GM19324 (cell line): ENCODE data around the gene GAGE12J.
A peak's percentile ranks its signal among the peaks of the same experiment; 100 is the strongest.
"Not testable (repeated sequence)": the region's sequence is repeated elsewhere in the genome, so short reads cannot be mapped to it uniquely, and the experiment has no call there.

Experiments
- ATAC-seq: cut with Tn5 transposase; IDR thresholded peaks from one replicate; pipeline ENCODE4 v1.9.1; 2021; ENCODE audit warnings: mild to moderate bottlenecking, moderate library complexity; ENCODE audit not compliant: unreplicated experiment, low FRiP score

The GAGE12J gene, protein sequence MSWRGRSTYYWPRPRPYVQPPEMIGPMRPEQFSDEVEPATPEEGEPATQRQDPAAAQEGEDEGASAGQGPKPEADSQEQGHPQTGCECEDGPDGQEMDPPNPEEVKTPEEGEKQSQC

DNA sequence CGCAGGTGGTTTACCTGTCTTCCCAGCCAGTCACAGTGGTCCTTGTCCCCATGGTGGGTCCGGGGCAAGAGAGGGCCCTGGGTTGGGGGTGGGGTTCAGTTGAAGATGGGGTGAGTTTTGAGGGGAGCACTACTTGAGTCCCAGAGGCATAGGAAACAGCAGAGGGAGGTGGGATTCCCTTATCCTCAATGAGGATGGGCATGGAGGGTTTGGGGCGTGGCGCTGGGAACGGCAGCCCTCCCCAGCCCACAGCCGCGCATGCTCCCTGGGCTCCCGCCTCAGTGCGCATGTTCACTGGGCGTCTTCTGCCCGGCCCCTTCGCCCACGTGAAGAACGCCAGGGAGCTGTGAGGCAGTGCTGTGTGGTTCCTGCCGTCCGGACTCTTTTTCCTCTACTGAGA lies at the start of gene GAGE12J:
TSS of gene GAGE12J (plus strand) at position 301 of the 400 bp plus-strand sequence. CDS start 1,157 bp downstream, outside the sequence.
- not testable (repeated sequence) for ATAC-seq

DNA sequence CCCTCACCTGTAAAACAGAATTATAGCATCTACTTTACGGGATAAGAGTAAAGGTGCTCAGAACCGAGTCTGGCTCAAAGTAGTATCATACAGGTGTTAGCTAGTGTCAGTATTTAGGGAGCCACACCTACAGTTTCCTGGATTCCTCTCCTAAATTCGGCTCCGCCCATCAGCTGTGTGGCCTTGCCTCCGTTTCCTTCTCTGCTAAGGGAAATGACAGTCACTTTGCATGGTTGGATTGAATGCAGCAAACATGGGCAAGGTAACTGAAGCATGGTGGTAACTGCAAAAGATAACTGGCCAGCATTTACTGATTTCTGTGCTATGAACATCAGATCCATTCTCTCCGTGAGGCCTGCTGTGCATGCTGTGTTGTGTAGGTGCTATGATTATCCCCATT lies 49.4 kb upstream of the GAGE12J start:
- ATAC-seq, result no peak

DNA sequence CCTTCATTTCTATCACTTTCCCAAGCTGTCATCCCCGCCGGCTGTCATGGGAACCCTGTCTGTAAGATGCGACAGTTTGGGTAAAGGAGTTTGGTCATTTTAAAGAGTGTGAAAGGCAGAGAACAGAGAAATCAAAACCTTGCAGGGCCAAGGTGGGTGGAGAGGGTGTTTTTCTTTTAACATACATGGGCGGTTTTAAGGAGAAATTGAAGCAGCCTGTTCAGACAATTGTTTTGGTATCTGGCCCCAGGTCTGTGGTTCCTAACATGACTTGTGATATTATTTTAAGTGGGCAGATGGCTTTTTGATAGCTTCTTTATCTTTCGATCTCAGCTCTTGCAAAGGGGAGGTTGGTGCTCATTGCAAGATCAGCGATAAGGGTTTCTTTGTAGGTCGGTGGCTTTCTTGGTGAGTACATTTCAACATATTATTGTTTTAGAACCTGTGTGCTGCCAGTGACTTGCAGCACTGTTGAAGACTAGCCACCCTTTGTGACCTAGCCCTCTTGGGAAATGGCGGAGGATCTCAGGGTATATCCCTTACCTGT lies 48.6 kb upstream of the GAGE12J start:
- ATAC-seq, result no peak

DNA sequence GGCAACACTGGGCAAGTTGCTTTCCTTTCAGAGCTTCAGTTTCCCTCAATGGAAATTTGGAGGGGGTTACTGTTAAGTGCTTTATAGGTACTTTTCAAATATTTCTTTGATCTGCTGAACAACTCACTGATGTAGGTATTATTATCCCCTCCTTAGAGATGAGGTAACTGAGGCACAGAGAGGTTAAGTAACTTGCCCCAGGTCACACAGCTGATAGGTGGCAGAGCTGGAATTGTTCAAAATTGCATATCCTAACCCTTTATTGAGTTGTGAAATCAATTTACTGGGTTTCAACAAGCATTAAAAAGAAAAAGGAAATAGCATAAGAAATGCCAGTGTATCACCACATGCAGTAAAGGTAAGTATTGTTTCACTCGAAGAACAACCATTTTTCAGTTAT lies 45.6 kb upstream of the GAGE12J start:
- no peak for ATAC-seq

DNA sequence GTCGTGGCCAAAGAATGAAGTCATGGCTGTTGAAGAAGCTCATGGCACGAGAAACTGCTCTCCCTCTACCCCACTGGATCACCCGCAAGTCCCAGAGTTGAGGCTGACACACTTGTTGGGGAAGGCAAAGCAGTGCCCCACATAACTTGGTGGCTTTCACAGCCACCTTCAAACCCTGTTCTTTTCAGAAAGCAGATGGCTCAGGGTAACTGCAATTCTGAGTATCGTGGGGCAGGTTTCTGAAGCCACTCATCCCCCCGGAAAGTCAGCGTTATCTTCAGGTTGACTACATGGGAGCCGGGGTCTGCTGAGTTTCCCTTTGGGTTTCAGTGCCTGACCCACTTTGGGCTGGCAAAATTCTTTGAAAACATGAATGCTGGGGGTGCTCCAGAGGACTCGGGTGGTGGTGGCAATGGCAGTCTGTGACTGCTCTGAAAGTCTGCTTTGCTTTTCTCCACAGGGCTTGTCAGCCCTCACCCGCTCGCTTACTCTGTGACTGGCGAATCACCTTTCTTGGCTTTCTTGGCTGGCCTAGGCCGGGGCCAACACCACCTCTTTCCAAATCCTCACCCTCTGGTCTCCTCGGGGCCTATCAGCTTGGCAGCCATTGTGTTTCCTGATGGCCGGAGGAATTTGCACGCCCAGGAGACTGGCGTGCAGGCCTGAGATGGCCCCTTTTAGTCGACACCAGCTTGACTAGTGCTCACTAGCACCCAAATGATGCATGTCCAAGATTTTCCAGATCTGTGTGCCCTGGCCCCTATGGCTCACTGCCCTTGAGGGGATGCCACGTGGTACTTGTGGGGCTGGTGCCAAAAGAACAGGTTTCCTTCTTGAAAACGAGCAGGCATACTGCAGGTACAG lies 44.9 kb upstream of the GAGE12J start:
- ATAC-seq, result no peak

DNA sequence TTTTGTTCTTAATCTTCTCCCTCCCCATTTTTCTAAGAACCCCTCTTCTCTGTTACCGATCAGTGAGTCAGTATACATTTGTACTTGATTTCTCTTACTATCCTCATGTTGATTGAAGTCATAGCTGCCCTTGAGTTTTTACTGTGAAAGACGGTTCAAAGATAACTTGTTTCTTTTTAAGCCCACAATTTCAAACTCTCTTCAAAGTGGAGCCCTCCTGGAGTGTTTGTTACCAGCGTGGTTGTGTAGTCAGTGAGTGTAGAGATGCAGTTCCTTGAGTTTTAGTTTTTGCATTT lies 44.4 kb upstream of the GAGE12J start:
- ATAC-seq, result no peak

DNA sequence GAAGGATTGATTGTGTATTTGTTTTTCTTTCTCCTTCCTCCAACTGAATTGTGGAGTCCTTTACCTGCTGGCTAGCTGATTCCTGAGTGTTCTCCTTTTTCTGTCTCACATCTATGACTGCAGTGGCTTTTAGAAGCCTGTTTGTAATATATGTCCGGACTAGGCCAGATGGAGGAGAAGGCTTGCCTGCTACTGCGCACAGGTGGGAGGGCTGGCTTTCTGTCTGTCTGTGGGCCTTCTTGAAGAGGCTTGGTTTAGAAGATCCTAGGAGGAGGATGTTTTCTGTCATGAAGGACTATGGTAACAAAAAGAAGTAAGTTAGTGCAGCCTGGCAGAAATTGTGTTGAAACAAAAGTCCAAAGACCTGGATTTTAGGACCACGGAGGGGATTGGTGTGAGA lies 43.8 kb upstream of the GAGE12J start:
- ATAC-seq, result no peak

DNA sequence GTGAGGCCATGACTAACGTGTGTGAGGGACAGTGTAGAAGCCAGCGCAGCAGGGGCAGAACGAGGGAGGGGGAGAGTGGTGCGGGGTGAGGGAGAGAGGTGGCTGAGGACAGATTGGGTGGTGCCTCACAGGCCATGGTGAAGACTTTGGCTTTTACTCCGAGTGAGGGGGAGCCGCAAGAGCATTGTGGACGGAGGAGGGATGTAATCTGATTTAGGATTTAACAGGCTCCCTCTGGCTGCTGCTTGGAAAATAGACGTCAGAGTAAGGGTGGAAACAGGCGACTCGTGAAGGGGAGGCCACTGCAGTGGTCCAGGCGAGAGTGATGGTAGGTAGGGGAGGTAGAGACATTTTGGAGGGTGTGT lies 39.2 kb upstream of the GAGE12J start:
- no peak for ATAC-seq

DNA sequence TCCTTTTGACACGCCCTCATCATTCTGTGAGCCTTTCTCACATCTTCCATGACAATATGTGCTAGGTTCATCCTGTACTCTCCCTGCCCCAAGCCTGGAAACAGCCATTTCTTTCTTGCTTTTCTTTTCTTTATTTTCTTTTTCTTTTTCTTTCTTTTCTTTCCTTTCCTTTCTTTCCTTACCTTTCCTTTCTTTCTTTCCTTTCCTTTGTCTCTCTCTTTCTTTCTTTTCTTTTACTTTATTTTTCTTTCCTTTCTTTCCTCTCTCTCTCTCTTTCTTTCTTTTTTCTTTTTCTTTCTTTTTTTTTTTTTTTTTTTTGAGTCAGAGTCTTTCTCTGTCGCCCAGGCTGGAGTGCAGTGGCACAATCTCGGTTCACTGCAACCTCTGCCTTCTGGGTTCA lies 37.6 kb upstream of the GAGE12J start:
- ATAC-seq, result no peak

DNA sequence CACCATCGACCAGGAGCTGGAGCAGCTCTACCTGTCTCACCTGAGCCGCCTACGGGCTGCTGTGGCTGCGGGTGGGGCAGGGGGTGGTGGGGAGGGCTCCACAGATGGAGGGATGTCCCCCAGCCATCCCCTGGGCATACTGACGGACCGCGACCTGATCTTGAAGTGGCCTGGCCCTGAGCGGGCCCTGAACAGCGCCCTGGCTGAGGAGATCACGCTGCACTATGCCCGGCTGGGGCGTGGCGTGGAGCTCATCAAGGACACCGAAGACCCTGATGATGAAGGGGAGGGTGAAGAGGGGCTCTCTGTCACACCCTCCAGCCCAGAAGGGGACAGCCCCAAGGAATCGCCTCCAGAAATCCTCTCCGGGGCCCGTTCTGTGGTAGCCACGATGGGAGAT lies 35.7 kb upstream of the GAGE12J start:
- ATAC-seq, result no peak

DNA sequence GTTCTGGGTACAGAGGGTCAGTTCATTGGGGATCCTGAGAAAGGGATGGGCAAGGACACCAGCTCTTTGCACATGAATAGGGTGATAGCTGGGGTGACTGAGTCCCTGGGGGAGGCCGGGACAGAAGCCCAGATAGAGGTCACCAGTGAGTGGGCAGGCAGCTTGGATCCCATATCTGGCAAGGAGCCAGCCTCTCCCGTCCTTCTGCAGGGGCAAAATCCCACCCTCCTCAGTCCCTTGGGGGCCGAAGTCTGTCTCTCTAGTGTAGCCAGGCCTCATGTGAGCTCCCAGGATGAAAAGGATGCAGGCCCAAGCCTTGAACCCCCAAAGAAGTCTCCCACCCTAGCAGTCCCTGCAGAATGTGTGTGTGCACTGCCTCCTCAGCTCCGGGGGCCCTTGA lies 35.3 kb upstream of the GAGE12J start:
- no peak for ATAC-seq

DNA sequence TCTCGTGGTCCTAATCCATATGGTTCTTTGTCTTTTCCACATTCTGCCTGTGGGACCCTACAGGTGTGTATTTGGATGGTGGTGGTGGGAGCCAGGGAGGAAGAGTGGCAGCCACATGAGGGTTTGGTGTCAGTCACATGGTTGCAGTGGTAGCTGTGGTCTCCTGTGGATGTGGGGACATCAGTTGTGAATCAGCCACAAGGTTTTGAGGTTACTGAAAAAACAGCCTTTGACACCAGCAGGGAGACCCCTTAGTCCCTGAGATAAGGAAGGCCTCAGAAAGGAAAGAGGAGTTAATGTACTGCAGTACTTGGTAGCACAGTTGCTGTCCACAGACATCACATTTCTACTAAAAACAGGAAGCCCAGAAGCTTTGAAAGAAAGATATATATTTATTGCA lies 34.2 kb upstream of the GAGE12J start:
- no peak for ATAC-seq

DNA sequence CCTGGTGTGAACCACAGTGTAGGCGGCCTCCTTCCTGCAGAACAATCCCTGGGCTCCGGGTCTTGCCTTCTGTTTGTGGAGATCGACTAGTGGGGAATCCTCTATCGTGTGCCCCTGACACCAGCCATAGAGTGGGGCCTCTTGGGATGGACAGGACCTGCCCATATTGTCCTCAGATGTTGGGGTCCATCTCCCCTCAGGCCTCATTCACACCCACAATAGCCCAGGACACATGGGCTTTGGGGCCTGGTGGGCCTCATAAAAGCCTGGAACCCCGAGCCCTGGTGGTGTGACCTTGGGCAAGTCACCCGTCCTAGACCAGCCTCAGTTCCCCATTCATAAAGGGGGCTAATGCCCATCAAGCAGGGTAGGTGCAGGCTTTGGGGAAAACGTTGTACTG lies 31.6 kb upstream of the GAGE12J start:
- ATAC-seq, result no peak

DNA sequence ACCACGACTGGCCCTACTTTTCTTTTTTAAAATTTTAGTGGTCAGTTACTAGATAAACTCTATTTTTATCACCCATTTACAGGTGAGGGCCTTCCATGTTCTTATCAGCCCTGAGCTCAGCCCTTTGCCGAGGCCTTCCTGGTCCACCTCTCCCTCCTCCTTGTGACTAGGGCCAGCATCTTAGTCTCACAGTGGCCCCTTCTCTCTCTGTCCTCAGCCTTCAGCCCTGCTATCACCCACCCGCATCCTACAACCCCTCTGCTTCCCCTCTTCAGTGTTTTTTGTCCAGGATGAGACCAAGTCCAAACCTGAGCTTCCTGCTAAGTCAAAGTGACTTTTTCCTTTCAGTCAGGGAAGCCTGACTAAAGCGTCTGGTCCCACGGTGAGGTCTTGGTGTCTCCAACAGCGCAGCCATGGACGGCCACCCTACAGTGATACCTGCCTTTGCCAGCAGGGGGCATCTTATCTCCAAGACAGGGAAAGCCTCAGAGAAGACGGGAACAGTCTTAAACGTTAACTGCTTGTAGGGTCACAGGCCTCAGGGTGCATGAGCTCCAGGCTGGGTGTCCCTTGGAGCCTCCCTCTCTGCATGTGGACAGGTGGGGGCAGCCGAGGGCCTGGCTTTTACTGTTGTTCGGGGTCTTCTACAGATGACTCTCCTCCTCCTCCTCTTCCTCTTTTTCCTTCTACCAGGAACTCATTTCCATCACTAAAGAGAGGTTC lies 30.1 kb upstream of the GAGE12J start:
- peak; percentile 53 for ATAC-seq

DNA sequence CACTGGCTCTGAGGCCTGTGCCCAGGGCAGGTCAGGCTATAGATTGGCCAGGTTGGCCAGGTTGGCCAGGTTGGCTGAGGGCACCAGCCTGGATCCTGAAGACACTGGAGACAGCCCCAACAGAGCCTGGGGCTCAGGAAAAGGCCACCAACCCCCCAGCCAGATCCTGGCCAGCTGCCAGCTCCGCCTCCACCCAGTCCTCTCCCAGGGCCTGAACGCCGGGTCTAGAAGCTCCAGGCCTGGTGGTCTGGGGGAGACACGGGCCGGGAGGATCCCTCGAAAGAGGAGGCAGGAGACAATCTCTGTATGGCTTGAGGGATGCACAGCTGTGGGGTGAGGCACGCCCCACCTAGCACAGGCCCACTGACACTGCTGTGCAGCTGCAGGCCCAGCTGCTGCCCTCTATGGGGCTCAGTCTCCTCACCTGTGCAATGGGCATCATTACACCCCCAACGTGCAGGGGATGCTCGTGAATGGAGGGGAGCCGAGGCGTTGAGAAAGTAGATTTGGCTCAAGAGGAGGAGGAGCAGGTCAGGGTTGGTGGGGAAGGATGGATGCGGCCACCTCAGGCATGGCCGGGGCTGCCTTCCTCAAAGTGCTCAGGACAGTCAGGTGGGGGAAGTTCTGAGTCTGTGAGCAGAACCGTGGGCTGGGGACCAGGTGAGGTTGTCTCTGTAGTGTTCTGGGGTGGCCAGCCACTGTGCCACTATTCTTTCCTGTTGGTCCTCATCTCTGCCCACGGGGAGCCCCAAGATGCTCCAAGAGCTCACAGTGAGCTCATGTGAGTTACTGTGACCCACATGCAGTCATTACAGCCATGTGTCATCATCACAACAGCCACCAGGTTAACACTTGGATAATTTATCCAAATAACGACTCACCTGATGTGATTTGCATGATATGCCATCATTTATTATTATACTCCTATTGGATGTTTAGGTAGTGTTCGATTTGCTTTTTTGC lies 29.2 kb upstream of the GAGE12J start:
- ATAC-seq, result no peak

DNA sequence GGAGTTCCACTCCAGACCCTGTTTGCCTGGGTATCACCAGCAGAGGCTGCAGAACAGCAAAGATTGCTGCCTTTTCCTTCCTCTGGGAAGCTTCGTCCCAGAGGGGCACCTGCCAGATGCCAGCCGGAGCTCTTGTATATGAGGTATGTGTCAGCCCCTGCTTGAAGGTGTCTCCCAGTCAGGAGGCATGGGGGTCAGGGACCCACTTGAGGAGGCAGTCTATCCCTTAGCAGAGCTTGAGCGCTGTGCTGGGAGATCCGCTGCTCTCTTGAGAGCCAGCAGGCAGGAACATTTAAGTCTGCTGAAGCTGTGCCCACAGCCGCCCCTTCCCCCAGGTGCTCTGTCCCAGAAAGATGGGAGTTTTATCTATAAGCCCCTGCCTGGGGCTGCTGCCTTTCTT lies 22.5 kb upstream of the GAGE12J start:
- not testable (repeated sequence) for ATAC-seq

DNA sequence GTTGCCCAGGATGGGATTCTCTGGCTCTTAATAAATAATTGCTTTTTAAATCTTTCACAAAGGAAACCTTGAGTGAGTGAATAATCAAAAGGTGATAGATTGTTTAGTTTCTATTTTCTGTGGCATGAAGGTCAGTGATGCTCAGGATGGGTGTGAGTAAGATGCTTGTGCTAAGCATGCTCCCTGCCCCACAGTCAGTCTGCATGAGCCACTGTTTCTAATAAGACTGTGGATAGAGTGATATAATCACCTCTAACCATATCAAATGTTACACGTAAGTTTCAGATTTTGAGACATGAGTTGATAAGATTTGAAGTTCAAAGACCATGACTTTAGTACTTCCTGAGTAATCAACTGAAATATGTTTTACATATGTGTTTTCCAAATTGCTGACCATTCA lies 21.1 kb upstream of the GAGE12J start:
- ATAC-seq, result no peak

DNA sequence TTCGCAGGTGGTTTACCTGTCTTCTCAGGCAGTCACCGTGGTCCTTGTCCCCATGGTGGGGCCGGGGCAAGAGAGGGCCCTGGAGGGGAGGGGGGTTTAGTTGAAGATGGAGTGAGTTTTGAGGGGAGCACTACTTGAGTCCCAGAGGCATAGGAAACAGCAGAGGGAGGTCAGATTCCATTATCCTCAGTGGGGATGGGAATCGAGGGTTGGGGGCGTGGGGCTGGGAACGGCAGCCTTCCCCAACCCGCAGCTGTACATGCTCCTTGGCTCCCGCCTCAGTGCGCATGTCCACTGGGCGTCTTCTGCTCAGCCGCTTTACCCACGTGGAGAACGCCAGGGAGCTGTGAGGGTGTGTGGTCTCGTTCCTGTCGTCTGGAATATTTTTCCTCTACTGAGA lies 18.5 kb upstream of the GAGE12J start, which contains the start of gene GAGE10:
TSS of gene GAGE10 (plus strand) at position 301 of the 400 bp plus-strand sequence. CDS start 1,214 bp downstream, outside the sequence.
- no peak for ATAC-seq

DNA sequence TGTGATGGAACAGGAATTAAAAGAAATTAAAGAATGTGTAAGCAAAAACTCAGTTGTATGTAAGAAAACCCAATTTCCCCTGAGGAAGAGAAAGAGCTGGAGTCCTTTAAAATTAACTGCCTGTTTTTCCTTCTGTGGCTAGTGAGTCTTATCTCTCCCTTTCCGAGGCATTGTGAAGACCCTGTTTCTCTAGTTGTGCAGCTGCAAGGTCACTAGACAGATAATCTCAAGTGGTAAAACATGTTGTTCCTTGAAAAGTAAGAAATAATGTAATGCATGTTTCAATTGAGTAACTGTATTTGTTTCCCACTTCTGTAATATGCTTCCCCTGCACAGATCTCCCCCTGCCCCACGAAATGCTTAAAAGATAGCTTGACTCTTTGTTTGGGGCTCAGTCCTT lies 14.1 kb upstream of the GAGE12J start:
- not testable (repeated sequence) for ATAC-seq

DNA sequence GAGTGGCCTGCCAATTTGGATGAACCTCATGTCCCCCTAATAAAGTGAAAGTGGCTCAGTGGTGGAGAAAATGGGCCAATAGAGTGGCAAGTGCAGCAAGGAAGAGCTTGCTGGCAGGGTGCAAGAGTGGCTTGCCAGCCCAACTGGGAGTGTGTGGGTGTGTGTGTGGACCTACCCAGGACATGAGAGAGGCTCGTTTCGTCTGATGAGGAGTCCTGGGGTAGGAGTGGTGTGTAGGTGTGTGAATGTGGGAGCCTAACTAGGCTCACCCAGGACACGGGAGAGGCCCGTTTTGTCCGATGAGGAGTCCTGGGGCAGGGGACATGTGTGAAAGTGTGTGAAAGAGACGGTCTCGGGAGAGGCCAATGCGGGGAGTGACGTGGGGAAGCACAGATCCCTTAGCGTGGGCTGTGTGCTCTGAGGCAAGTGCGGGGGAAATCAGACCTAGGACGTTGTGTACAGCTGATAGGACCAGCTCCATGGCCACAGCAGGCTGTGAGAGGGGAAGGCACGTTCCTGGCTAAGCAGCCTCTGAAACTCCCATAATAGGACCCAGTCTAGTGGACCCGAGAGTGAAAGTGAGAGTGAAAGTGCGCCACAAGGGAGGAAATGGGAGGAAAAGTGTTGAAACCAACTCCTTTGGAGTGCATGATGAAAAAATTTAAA lies 13.1 kb upstream of the GAGE12J start:
- ATAC-seq, result no peak
